ENCODE measurements around the gene TAOK3.

DNA sequence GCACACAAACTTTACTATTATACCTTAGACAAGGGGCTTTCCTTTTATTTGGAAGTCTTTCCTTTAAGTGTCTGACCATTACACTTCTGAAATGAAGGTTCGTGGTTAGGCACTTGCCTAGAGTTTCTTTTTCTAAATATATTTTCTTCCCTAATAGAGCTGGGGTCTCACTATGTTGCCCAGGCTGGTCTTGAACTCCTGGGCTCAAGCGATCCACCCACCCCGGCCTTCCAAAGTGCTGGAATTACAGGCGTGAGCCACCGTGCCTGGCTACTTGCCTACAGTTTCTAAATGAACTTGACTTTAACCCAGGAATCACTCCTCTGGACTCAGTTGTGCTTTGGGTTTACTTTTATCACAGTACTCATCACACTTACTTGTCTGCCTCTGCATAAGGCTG is 179.2 kb downstream of the TAOK3 start:
- TF ChIP-seq CTCF (IDR thresholded peaks at IDR 0.05) (no peak), POLR2A (IDR thresholded peaks at IDR 0.05; ENCODE audit: low read depth) (no peak), POLR2AphosphoS5 (IDR thresholded peaks at IDR 0.05) (no peak)

Measured in esophagus muscularis mucosa (tissue), 3 donors.